Right lobe of liver (tissue), 4 donors: ENCODE results near the gene TOMM20.

Experiments
- CTCF ChIP-seq, 4 donors: fragments of 200-600 bp in 3 of 4; fragments of 450-650 bp in 1 of 4; IDR thresholded peaks; one replicate each; pipeline versions ENCODE4 v1.5.1 to v1.8.0; 2016 to 2022; ENCODE audit warnings: antibody characterized with exemption in 4 of 4, mild to moderate bottlenecking in 2 of 4
- POLR2A ChIP-seq: fragments of 450-650 bp; IDR thresholded peaks from one replicate; pipeline ENCODE4 v1.6.1; 2017; ENCODE audit warnings: antibody characterized with exemption, mild to moderate bottlenecking
- donor health status: DM: no; HTN: no; CAD: no.
- donor health status: DM: no; HTN: no; CAD: no.
- donor health status: DM: no; HTN: yes; CAD: no.

- TF ChIP-seq CTCF (IDR thresholded peaks at IDR 0.05) (no peak), POLR2A (no peak)
Measured at GRCh38 chr1:235069176-235069575, 59.5 kb downstream of the TOMM20 start.
